Ascending aorta (tissue), 2 donors: ENCODE measurements around the gene ATP9A. TPM values are rescaled to one million over a fixed set of nuclear protein-coding genes. Genes with fewer than 3 reads are reported as not detected.
"Not testable (repeated sequence)": the region's sequence is repeated elsewhere in the genome, so short reads cannot be mapped to it uniquely, and the experiment has no call there.

ENCODE experiments used
- DNase-seq, 2 donors: peaks; one replicate each; pipeline ENCODE4 v3.0.0-alpha.2; 2019; ENCODE audit warnings: low spot score in 2 of 2
- H3K27ac ChIP-seq, 2 donors: fragments of 200-600 bp; sonication (generic); one replicate each; pipeline ENCODE4 v1.5.1; 2016 to 2017; ENCODE audit warnings: mild to moderate bottlenecking in 1 of 2
- H3K27me3 ChIP-seq: fragments of 200-600 bp; sonication (generic); one replicate; pipeline ENCODE4 v1.5.1; 2017
- H3K36me3 ChIP-seq, 2 donors: fragments of 200-600 bp; sonication (generic); one replicate each; pipeline ENCODE4 v1.5.1; 2016
- H3K4me1 ChIP-seq, 2 donors: fragments of 200-600 bp; sonication (generic); one replicate each; pipeline ENCODE4 v1.5.1; 2016 to 2017; ENCODE audit warnings: mild to moderate bottlenecking in 1 of 2
- H3K4me3 ChIP-seq, 2 donors: fragments of 200-600 bp; sonication (generic); one replicate each; pipeline ENCODE4 v1.5.1; 2016 to 2017; ENCODE audit warnings: mild to moderate bottlenecking in 1 of 2
- H3K9me3 ChIP-seq, 2 donors: fragments of 200-600 bp; sonication (generic); one replicate each; pipeline ENCODE4 v1.5.1; 2016
- intact Hi-C: fragments of 100-400 bp; cut with DNase I; formaldehyde crosslinking; loops from one replicate; pipeline ENCODE4 v1.15.1; 2023
- total RNA-seq: library from RNA; depleted of rRNA; stranded (reverse); fragments of >200 nt; gene quantifications from one replicate; pipeline ENCODE4 v1.1.0, GENCODE V29; 2016
- TF ChIP-seq, protein P1 (sequence below), 3 experiments: fragments of 200-600 bp in 2 of 3; fragments of 450-650 bp in 1 of 3; sonication (generic) in 2 of 3; IDR thresholded peaks; one replicate each; pipeline ENCODE4 v1.5.1; 2016 to 2019; ENCODE audit warnings: antibody characterized with exemption in 3 of 3, mild to moderate bottlenecking in 1 of 3, moderate library complexity in 1 of 3

ATP9A gene
- total RNA-seq, 1 donor from 2014 or later, result 14.5 TPM

DNA sequence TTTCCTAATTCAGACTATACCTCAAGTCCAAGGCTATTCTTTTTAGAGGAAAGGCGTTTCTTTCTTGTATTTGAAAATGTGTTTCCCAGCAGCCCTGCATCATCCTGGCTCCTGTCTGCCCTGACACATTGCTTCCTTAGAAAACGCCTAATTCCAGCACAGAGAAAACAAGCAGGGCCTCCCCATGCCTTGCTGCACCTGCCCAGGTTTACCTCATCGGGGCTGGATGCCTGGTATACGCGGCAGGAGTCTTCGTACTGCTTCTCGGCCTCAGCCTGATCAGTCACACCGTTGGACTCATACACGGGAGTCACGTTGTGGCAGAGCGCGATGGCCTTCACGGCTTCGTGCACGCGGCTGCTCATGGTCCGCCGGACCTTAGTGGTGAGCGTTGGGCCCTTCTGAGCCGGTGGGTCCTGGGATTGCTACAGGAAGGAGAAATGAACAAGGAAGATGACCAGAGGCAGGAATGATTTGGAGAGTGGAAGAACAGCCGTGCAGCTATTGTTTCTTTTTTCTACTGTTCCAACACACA, 111.4 kb downstream of the ATP9A start:
- Histone ChIP-seq H3K27ac (no peak overlapping the region), H3K9me3 (no peaks in the 10 kb centered on the region), H3K27me3 (no peaks in the 10 kb centered on the region), H3K4me1 (no peaks in the 10 kb centered on the region), H3K36me3 (peaks cover 0 to 14% of the 10 kb centered on the region in 2 donors), H3K4me3 (no peak overlapping the region)
- intact Hi-C loops, result no loop called here
- TF ChIP-seq, protein P1, sequence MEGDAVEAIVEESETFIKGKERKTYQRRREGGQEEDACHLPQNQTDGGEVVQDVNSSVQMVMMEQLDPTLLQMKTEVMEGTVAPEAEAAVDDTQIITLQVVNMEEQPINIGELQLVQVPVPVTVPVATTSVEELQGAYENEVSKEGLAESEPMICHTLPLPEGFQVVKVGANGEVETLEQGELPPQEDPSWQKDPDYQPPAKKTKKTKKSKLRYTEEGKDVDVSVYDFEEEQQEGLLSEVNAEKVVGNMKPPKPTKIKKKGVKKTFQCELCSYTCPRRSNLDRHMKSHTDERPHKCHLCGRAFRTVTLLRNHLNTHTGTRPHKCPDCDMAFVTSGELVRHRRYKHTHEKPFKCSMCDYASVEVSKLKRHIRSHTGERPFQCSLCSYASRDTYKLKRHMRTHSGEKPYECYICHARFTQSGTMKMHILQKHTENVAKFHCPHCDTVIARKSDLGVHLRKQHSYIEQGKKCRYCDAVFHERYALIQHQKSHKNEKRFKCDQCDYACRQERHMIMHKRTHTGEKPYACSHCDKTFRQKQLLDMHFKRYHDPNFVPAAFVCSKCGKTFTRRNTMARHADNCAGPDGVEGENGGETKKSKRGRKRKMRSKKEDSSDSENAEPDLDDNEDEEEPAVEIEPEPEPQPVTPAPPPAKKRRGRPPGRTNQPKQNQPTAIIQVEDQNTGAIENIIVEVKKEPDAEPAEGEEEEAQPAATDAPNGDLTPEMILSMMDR (IDR thresholded peaks at IDR 0.05), result no peak
- DNase-seq, result no peak

- H3K9me3 ChIP-seq, H3K4me3 ChIP-seq, DNase-seq, H3K27ac ChIP-seq, intact Hi-C loops, H3K27me3 ChIP-seq, H3K4me1 ChIP-seq: not testable (repeated sequence)
- H3K36me3 ChIP-seq, result peaks cover 0 to 14% of the 10 kb centered on the region in 2 donors
Measured at GRCh38 chr20:51656089-51656488, 112.1 kb downstream of the ATP9A start.

GRCh38 chr20:51654495-51654894, 113.7 kb downstream of the ATP9A start:
- Histone ChIP-seq H3K27me3 (no peaks in the 10 kb centered on the region), H3K4me1 (no peaks in the 10 kb centered on the region), H3K36me3 (peaks cover 0 to 14% of the 10 kb centered on the region in 2 donors), H3K9me3 (no peaks in the 10 kb centered on the region), H3K4me3 (no peak overlapping the region), H3K27ac (no peak overlapping the region)
- TF ChIP-seq, protein P1 (IDR thresholded peaks at IDR 0.05), result no peak
- DNase-seq, result no peak
- intact Hi-C loops, result no loop called here

- H3K4me1 ChIP-seq, result no peaks in the 10 kb centered on the region
- no peaks in the 10 kb centered on the region for H3K9me3 ChIP-seq
- H3K27ac ChIP-seq, result no peak overlapping the region
- H3K36me3 ChIP-seq, result peaks cover 0 to 18% of the 10 kb centered on the region in 2 donors
- TF ChIP-seq, protein P1 (IDR thresholded peaks at IDR 0.05), result no peak
- no peak for DNase-seq
- H3K27me3 ChIP-seq, result no peaks in the 10 kb centered on the region
- H3K4me3 ChIP-seq, result no peak overlapping the region
- intact Hi-C loops, result no loop called here
Measured at GRCh38 chr20:51654060-51654459, 114.1 kb downstream of the ATP9A start.

DNA sequence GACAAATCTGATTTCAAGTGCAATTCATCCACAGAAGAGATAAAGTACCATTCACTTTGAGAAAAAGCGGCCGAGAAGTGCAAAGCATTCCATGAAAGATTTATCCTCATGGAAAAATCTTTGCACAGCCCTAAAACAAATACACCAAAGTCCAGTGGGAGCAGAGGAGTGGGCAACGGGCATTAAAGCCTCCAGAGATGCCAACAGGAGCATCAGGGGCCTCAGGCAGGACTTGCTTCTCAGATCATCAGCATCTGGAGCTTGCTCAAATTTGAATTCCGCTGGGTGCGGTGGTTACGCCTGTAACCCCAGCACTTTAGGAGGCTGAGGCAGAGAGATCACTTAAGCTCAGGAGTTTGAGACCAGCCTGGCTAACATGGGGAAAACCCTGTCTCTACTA, 115.0 kb downstream of the ATP9A start:
- Histone ChIP-seq H3K27me3 (no peaks in the 10 kb centered on the region), H3K4me3 (no peak overlapping the region), H3K27ac (no peak overlapping the region), H3K9me3 (no peaks in the 10 kb centered on the region), H3K4me1 (no peaks in the 10 kb centered on the region), H3K36me3 (peaks cover 0 to 26% of the 10 kb centered on the region in 2 donors)
- DNase-seq, result no peak
- intact Hi-C loops, result no loop called here
- TF ChIP-seq, protein P1 (IDR thresholded peaks at IDR 0.05), result no peak

DNA sequence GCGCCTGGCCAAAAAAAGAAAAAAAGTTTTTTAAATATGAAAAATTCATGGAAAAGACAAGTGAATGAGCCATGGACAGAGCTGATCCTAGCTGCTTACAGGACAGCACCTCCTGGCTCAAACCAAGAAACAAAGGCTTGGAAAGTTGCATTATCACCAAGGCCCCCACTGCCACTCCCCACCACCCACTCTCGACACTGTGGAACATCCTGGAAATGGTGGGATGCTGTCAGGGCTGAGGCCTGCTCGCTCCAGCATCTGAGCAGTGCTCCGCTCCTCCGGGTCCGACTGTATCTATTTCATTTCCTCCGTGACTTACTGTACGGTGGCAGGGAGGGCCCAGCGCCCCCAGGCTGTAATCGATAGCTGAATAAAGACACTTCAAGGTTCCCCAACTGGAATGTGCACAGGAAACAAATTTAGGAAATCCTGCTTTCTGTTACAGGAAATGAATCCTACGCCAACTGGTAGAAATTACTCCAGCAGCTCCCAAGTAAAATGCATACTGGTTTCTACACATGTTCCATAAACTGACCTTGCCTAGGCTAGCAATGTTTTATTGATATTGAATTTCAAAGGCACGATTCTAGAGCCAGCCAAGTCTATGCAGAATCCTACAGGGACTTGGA, 116.2 kb downstream of the ATP9A start:
- Histone ChIP-seq H3K27ac (no peak overlapping the region), H3K4me3 (no peak overlapping the region), H3K4me1 (no peaks in the 10 kb centered on the region), H3K36me3 (peaks cover 0 to 33% of the 10 kb centered on the region in 2 donors), H3K27me3 (no peaks in the 10 kb centered on the region), H3K9me3 (no peaks in the 10 kb centered on the region)
- TF ChIP-seq, protein P1 (IDR thresholded peaks at IDR 0.05), result no peak
- DNase-seq, result no peak
- intact Hi-C loops, result no loop called here
